C4-2B (cell line): Measurements from ENCODE around the gene MDH2.

Experiments
- CTCF ChIP-seq: fragments of 450-650 bp; conservative IDR thresholded peaks from 2 replicates; pipeline ENCODE4 v1.5.1; 2017; ENCODE audit warnings: mild to moderate bottlenecking
- ZFX ChIP-seq: fragments of 450-650 bp; IDR thresholded peaks from 2 replicates; pipeline ENCODE4 v1.6.1; 2017

GRCh38 chr7:76049295-76049694 is 1.4 kb downstream of the MDH2 start:
- TF ChIP-seq CTCF: no peak
- no peak for TF ChIP-seq ZFX
